Esophagus muscularis mucosa (tissue), 4 donors: ENCODE results near the gene DTD1. TPM values are rescaled to one million over a fixed set of nuclear protein-coding genes. Genes with fewer than 3 reads are reported as not detected.

Source experiments
- DNase-seq: peaks from one replicate; pipeline ENCODE4 v3.0.0-alpha.2; 2017; ENCODE audit errors: extremely low spot score
- H3K27ac ChIP-seq, 4 donors: fragments of 200-600 bp; sonication (generic); replicated peaks in 1 of 4; 1 replicate in 3 of 4; 2 replicates in 1 of 4; pipeline ENCODE4 v1.5.1; 2016 to 2019; ENCODE audit warnings: mild to moderate bottlenecking in 1 of 4
- H3K27me3 ChIP-seq, 4 donors: fragments of 200-600 bp; sonication (generic); one replicate each; pipeline versions ENCODE4 v1.5.1 to v1.6.0; 2016 to 2019
- H3K36me3 ChIP-seq, 4 donors: fragments of 200-600 bp; sonication (generic); one replicate each; pipeline ENCODE4 v1.5.1; 2016 to 2019
- H3K4me1 ChIP-seq, 4 donors: fragments of 200-600 bp; sonication (generic); one replicate each; pipeline ENCODE4 v1.5.1; 2016 to 2019
- H3K4me3 ChIP-seq, 4 donors: fragments of 200-600 bp; sonication (generic); 1 replicate in 2 of 4; 2 replicates in 2 of 4; pipeline ENCODE4 v1.5.1; 2016 to 2019; ENCODE audit warnings: mild to moderate bottlenecking in 4 of 4, moderate library complexity in 1 of 4
- H3K9me3 ChIP-seq, 4 donors: fragments of 200-600 bp; sonication (generic); 1 replicate in 3 of 4; 2 replicates in 1 of 4; pipeline ENCODE4 v1.5.1; 2016 to 2019
- EP300 ChIP-seq: sonication (generic); formaldehyde crosslinking; IDR thresholded peaks from one replicate; pipeline ENCODE4 v1.6.1; 2017; ENCODE audit warnings: antibody characterized with exemption
- POLR2A ChIP-seq: fragments of 450-650 bp; IDR thresholded peaks from one replicate; pipeline ENCODE4 v1.6.1; 2017; ENCODE audit warnings: antibody characterized with exemption, moderate library complexity, mild to moderate bottlenecking, low read depth
- POLR2AphosphoS5 ChIP-seq, 2 donors: sonication (generic); formaldehyde crosslinking; IDR thresholded peaks; one replicate each; pipeline ENCODE4 v1.6.1; 2017; ENCODE audit warnings: antibody characterized with exemption in 2 of 2
- WGBS: methylation state at CpG from one replicate; pipeline ENCODE4 v1.1.5; 2018; 5-methylcytosine and 5-hydroxymethylcytosine counted together
- intact Hi-C: fragments of 100-400 bp; cut with DNase I; formaldehyde crosslinking; loops from one replicate; pipeline ENCODE4 v1.15.1; 2023
- total RNA-seq, 4 donors: library from RNA; depleted of rRNA; stranded (reverse); fragments of >200 nt; gene quantifications; one replicate each; pipeline versions ENCODE4 v1.1.0 to v1.2.1, GENCODE V29; 2016
- TF ChIP-seq, protein P1 (sequence below), 3 experiments: fragments of 200-600 bp in 2 of 3; fragments of 450-650 bp in 1 of 3; sonication (generic) in 2 of 3; IDR thresholded peaks; one replicate each; pipeline ENCODE4 v1.5.1; 2017 to 2019; ENCODE audit warnings: antibody characterized with exemption in 3 of 3, mild to moderate bottlenecking in 2 of 3, moderate library complexity in 1 of 3

DTD1 gene
- total RNA-seq, 4 donors from 2014 or later = 15.1 to 20.0 (median 17.5) TPM

DNA sequence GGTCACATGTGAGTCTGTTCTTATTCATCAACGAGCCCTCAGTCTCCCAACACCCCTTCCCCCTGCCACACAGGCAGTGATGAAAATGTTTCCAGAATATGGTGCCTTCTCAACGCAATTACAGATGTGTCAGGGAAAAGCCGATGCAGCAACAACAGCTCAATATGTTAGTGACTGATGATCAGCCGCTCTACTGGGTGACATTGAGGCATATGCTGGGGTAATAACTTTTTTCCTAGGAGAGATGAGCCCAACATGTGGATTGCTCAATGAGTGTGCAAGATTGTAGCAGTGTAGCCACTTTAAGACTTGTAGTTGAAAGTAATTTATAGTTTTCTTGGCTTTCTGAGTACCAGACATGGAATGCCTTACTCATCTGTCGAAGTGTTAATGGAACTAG is 49.4 kb downstream of the DTD1 start:
- Histone ChIP-seq H3K27me3 (no peaks in the 10 kb centered on the region), H3K4me1 (no peaks in the 10 kb centered on the region), H3K36me3 (peaks cover 0 to 17% (median 0%) of the 10 kb centered on the region in 4 donors), H3K4me3 (no peak overlapping the region), H3K9me3 (no peaks in the 10 kb centered on the region), H3K27ac (no peak overlapping the region)
- TF ChIP-seq POLR2AphosphoS5 (IDR thresholded peaks at IDR 0.05) (no peak), POLR2A (no peak), EP300 (no peak)
- TF ChIP-seq, protein P1, sequence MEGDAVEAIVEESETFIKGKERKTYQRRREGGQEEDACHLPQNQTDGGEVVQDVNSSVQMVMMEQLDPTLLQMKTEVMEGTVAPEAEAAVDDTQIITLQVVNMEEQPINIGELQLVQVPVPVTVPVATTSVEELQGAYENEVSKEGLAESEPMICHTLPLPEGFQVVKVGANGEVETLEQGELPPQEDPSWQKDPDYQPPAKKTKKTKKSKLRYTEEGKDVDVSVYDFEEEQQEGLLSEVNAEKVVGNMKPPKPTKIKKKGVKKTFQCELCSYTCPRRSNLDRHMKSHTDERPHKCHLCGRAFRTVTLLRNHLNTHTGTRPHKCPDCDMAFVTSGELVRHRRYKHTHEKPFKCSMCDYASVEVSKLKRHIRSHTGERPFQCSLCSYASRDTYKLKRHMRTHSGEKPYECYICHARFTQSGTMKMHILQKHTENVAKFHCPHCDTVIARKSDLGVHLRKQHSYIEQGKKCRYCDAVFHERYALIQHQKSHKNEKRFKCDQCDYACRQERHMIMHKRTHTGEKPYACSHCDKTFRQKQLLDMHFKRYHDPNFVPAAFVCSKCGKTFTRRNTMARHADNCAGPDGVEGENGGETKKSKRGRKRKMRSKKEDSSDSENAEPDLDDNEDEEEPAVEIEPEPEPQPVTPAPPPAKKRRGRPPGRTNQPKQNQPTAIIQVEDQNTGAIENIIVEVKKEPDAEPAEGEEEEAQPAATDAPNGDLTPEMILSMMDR (IDR thresholded peaks at IDR 0.05) = no peak
- intact Hi-C loops = no loop called here
- no peak for DNase-seq
- 93% methylated on average over 5 of the region's 5 CpGs for WGBS

DNA sequence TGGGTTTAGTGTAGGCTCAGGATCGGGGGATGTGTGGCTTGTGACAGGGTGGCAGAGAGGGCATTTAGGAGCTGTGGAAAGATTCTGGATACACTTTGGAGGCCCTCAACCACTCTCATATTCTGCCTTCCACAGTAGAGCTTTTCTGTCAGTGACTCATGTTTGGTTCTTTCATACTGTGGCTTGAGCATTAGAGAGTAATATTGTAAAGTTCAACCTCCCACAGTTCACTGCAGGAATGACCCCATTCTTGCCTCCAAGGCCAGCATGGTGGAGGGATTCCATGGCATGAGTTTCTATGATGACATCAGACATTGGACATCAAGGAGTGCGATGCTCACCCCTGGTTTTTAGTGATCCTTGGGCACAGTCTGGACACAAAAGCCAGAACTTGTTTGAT is 50.9 kb downstream of the DTD1 start:
- WGBS = 93% methylated on average over 2 of the region's 2 CpGs
- no peaks in the 10 kb centered on the region for H3K27me3 ChIP-seq
- no peaks in the 10 kb centered on the region for H3K9me3 ChIP-seq
- no peak for TF ChIP-seq POLR2A
- TF ChIP-seq EP300 = no peak
- TF ChIP-seq POLR2AphosphoS5 (IDR thresholded peaks at IDR 0.05) = no peak
- TF ChIP-seq, protein P1 (IDR thresholded peaks at IDR 0.05) = no peak
- intact Hi-C loops = no loop called here
- no peak for DNase-seq
- H3K4me1 ChIP-seq = no peaks in the 10 kb centered on the region
- H3K36me3 ChIP-seq = peaks cover 0 to 12% (median 0%) of the 10 kb centered on the region in 4 donors
- no peak overlapping the region for H3K27ac ChIP-seq
- no peak overlapping the region for H3K4me3 ChIP-seq

DNA sequence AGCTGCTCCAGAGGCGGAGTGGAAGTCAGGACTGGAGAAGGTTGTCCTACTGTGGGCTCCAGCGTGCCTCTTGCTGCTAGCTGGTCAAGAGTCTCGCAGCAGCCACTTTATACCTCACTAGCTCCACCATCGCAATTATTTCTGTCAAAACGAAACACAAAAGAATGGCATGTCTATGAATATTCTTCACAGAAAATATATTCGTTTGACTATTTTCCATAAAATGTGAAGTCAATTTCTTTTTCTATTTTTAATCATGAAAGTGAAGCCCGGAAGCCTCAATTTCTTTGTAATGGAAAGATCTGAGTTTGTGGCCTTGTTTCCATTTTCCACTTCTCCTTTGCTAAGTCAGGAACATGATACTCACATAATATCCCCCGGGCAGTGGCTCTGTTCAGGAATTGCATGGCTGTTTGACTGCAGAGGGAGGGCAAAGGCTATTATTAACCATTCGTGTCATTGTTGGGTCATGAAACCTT is 51.7 kb downstream of the DTD1 start:
- Histone ChIP-seq H3K36me3 (peaks cover 0 to 8% (median 0%) of the 10 kb centered on the region in 4 donors), H3K27me3 (no peaks in the 10 kb centered on the region), H3K27ac (no peak overlapping the region), H3K4me3 (no peak overlapping the region), H3K4me1 (no peaks in the 10 kb centered on the region), H3K9me3 (no peaks in the 10 kb centered on the region)
- TF ChIP-seq POLR2A (no peak), EP300 (no peak), POLR2AphosphoS5 (IDR thresholded peaks at IDR 0.05) (no peak)
- TF ChIP-seq, protein P1 (IDR thresholded peaks at IDR 0.05) = no peak
- intact Hi-C loops = no loop called here
- 81% methylated on average over 9 of the region's 9 CpGs for WGBS
- DNase-seq = no peak

DNA sequence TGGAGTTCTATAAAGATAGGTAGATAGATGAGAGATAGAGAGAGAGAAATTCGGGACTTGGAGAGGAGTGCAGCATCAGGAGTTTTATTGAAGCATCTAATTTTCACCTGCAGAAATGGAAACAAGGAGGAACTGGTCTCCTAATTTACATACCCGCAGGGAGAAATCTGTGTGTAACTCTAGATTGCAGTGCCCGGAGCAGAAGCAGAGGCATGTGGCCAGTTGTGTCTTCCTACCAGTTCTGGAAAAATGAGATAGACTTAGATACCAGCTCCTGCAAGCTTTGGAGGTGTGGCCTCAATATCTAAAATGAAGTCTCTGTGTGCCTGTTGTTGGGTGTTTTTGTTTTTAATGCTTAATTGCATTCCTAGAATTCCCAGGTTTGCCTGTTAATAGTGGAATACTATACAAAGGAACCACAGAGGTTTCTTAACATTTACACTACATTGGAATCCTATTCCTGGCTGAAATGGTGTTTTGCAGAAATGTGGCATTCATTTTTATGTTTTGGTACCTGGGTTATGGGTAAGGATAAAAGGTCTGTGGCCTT is 57.4 kb downstream of the DTD1 start:
- intact Hi-C loops = no loop called here
- Histone ChIP-seq H3K9me3 (no peaks in the 10 kb centered on the region), H3K4me1 (peaks cover 0 to 7% (median 0%) of the 10 kb centered on the region in 4 donors), H3K27ac (no peak overlapping the region), H3K4me3 (no peak overlapping the region), H3K36me3 (no peaks in the 10 kb centered on the region), H3K27me3 (no peaks in the 10 kb centered on the region)
- 85% methylated on average over 3 of the region's 3 CpGs for WGBS
- no peak for DNase-seq
- TF ChIP-seq, protein P1 (IDR thresholded peaks at IDR 0.05) = no peak

DNA sequence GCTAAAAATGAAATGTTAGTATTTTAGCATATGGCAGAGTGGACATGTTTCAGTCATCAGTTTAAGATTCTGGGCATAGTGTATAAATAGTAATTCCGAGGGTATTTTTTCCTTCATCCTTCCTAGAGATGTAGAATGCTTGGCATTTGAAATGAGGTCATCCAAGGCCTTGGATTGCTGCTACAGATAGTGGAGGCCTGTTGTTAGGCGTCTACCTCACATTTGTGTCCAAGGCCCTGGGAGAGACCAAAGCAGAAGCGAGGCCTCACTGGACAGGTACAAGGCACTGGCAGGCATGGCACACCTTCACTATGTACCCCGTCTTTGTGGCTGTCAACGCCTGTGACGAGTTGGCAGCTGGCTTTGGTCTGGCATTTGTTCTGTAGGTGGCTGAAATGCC is 58.0 kb downstream of the DTD1 start:
- WGBS = 89% methylated on average over 6 of the region's 6 CpGs
- intact Hi-C loops = no loop called here

More for the DNA sequence above, 58.0 kb downstream of the DTD1 start:
- Histone ChIP-seq H3K36me3 (no peaks in the 10 kb centered on the region), H3K27me3 (no peaks in the 10 kb centered on the region), H3K4me3 (no peak overlapping the region), H3K4me1 (peaks cover 0 to 7% (median 0%) of the 10 kb centered on the region in 4 donors), H3K9me3 (no peaks in the 10 kb centered on the region), H3K27ac (no peak overlapping the region)
- no peak for TF ChIP-seq POLR2AphosphoS5 (IDR thresholded peaks at IDR 0.05)
- TF ChIP-seq EP300 = no peak
- TF ChIP-seq, protein P1 (IDR thresholded peaks at IDR 0.05) = no peak
- no peak for TF ChIP-seq POLR2A
- DNase-seq = no peak
